Esophagus mucosa (tissue), 1 donor: ENCODE measurements around the gene FAM149B1. TPM values are rescaled to one million over a fixed set of nuclear protein-coding genes. Genes with fewer than 3 reads are reported as not detected.

Experiments used
- ATAC-seq: fragments of 200-7000 bp; cut with Tn5 transposase; one replicate; pipeline ENCODE4 v1.9.1; 2020
- total RNA-seq: library from RNA; stranded (reverse); gene quantifications from one replicate; pipeline ENCODE4 v1.2.4, GENCODE V29; 2023
- donor health status: DM: yes; HTN: yes; CAD: no.

Gene FAM149B1
- total RNA-seq, 1 donor from 2014 or later, result 14.4 TPM

DNA sequence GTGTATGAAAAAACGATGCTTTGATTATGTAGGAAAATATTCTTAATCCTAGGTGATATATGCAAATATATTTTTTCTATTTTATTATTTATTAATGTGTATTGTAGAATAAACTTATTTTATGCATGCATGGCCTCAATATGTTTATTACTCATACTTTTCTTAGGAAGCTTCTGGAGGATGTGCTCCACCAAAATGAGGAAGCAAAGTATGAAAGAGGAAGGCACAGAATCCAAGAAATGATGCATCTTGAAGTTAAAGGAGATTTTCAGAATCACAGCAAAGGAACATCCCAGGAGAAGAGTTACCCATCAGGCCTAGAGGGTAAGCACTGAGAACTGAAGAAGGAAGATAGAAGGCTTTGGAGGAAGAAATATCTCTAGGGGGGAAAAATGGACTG lies 119.5 kb downstream of the FAM149B1 start:
- no peak for ATAC-seq

- no peak for ATAC-seq
Measured at GRCh38 chr10:73289958-73290357, 122.0 kb downstream of the FAM149B1 start.

GRCh38 chr10:73293461-73293860 lies 125.5 kb downstream of the FAM149B1 start:
- ATAC-seq, result no peak

Other genes starting within 250 kb of the FAM149B1 start
- gene PLA2G12B, start 213.3 kb upstream of the FAM149B1 start, total RNA-seq, result not detected
- gene P4HA1, start 71.3 kb upstream of the FAM149B1 start, total RNA-seq, result 7.8 TPM
- gene NUDT13, start 57.7 kb upstream of the FAM149B1 start, total RNA-seq, result 1.0 TPM
- gene ECD, start 111 bp upstream of the FAM149B1 start, total RNA-seq, result 20.0 TPM
- gene DNAJC9, start 79.1 kb downstream of the FAM149B1 start, total RNA-seq, result 19.3 TPM
- 92.7 TPM for gene MRPS16, start 84.5 kb downstream of the FAM149B1 start, total RNA-seq
- 0.40 TPM for gene CFAP70, start 190.7 kb downstream of the FAM149B1 start, total RNA-seq
- 117 TPM for gene ANXA7, start 245.9 kb downstream of the FAM149B1 start, total RNA-seq